ENCODE results near the gene FOXP1. TPM values are rescaled to one million over a fixed set of nuclear protein-coding genes. Genes with fewer than 3 reads are reported as not detected.

Gene FOXP1
- polyA plus RNA-seq, 1 donor (not counting 4 experiments of a cell fraction or from before 2014, with no cell fraction given): 14.6 TPM

- dilution Hi-C loops (cut with MboI; ENCODE audit: extremely low pct_ligation_motif_present, low sequenced_read_pairs): no loop called here
- H3K9ac ChIP-seq (ENCODE audit: control insufficient read depth, extremely low read depth, insufficient read depth, low read length): no peak overlapping the region
- H2AFZ ChIP-seq (ENCODE audit: control insufficient read depth, low read length): no peak overlapping the region
- H3K4me1 ChIP-seq (ENCODE audit: control insufficient read depth, extremely low read depth, insufficient read depth, low read length): no peaks in the 10 kb centered on the region
- H4K20me1 ChIP-seq (ENCODE audit: control insufficient read depth, extremely low read depth, insufficient read depth, low read length): no peaks in the 10 kb centered on the region
- H3K9me1 ChIP-seq (ENCODE audit: control insufficient read depth, extremely low read depth, insufficient read depth, low read length): no peaks in the 10 kb centered on the region
- no peak for FAIRE-seq
- no peaks in the 10 kb centered on the region for H3K79me2 ChIP-seq (ENCODE audit: control insufficient read depth, insufficient read depth, low read length)
- no peak overlapping the region for H3K4me2 ChIP-seq (ENCODE audit: control insufficient read depth, extremely low read depth, insufficient read depth, low read depth, low read length)
- no peak overlapping the region for H3K27ac ChIP-seq (ENCODE audit: control insufficient read depth, insufficient read depth, low read length)
- DNase-seq (ENCODE audit: low read depth, low spot score): no peak
- H3K27me3 ChIP-seq (ENCODE audit: control insufficient read depth, extremely low read depth, insufficient read depth, low read length): no peaks in the 10 kb centered on the region
- no peaks in the 10 kb centered on the region for H3K36me3 ChIP-seq (ENCODE audit: control insufficient read depth in 2 of 2, extremely low read depth in 1 of 2, insufficient read depth in 2 of 2, low read length in 2 of 2)
- TF ChIP-seq CTCF (optimal IDR thresholded peaks at IDR 0.05 in 1 of 3, IDR thresholded peaks at IDR 0.05 in 1 of 3, conservative IDR thresholded peaks at IDR 0.05 in 1 of 3; ENCODE audit: extremely low read depth in 1 of 3, insufficient read depth in 2 of 3, low read length in 3 of 3): no peak
- no peak for TF ChIP-seq EZH2 (IDR thresholded peaks at IDR 0.05; ENCODE audit: low read length)
- H3K9me3 ChIP-seq (ENCODE audit: control insufficient read depth, low read depth, low read length): no peaks in the 10 kb centered on the region
- H3K4me3 ChIP-seq (ENCODE audit: control insufficient read depth in 2 of 3, extremely low read depth in 1 of 3, insufficient read depth in 2 of 3, low read depth in 1 of 3, low read length in 3 of 3): no peak overlapping the region
Observed at GRCh38 chr3:71140477-71140876, 443.1 kb downstream of the FOXP1 start.

- H3K36me3 ChIP-seq (ENCODE audit: control insufficient read depth in 2 of 2, extremely low read depth in 1 of 2, insufficient read depth in 2 of 2, low read length in 2 of 2): no peaks in the 10 kb centered on the region
- H3K4me1 ChIP-seq (ENCODE audit: control insufficient read depth, extremely low read depth, insufficient read depth, low read length): no peaks in the 10 kb centered on the region
- no peaks in the 10 kb centered on the region for H3K9me3 ChIP-seq (ENCODE audit: control insufficient read depth, low read depth, low read length)
- H3K27ac ChIP-seq (ENCODE audit: control insufficient read depth, insufficient read depth, low read length): no peak overlapping the region
- H3K4me2 ChIP-seq (ENCODE audit: control insufficient read depth, extremely low read depth, insufficient read depth, low read depth, low read length): no peak overlapping the region
- no peaks in the 10 kb centered on the region for H3K27me3 ChIP-seq (ENCODE audit: control insufficient read depth, extremely low read depth, insufficient read depth, low read length)
- no peak for TF ChIP-seq CTCF (optimal IDR thresholded peaks at IDR 0.05 in 1 of 3, IDR thresholded peaks at IDR 0.05 in 1 of 3, conservative IDR thresholded peaks at IDR 0.05 in 1 of 3; ENCODE audit: extremely low read depth in 1 of 3, insufficient read depth in 2 of 3, low read length in 3 of 3)
- TF ChIP-seq EZH2 (IDR thresholded peaks at IDR 0.05; ENCODE audit: low read length): no peak
- no peak overlapping the region for H3K9ac ChIP-seq (ENCODE audit: control insufficient read depth, extremely low read depth, insufficient read depth, low read length)
- dilution Hi-C loops (cut with MboI; ENCODE audit: extremely low pct_ligation_motif_present, low sequenced_read_pairs): no loop called here
- H4K20me1 ChIP-seq (ENCODE audit: control insufficient read depth, extremely low read depth, insufficient read depth, low read length): no peaks in the 10 kb centered on the region
- no peaks in the 10 kb centered on the region for H3K9me1 ChIP-seq (ENCODE audit: control insufficient read depth, extremely low read depth, insufficient read depth, low read length)
- no peak overlapping the region for H2AFZ ChIP-seq (ENCODE audit: control insufficient read depth, low read length)
- H3K79me2 ChIP-seq (ENCODE audit: control insufficient read depth, insufficient read depth, low read length): no peaks in the 10 kb centered on the region
- FAIRE-seq (no peak), DNase-seq (ENCODE audit: low read depth, low spot score) (no peak)
- no peak overlapping the region for H3K4me3 ChIP-seq (ENCODE audit: control insufficient read depth in 2 of 3, extremely low read depth in 1 of 3, insufficient read depth in 2 of 3, low read depth in 1 of 3, low read length in 3 of 3)
Observed at GRCh38 chr3:71139496-71139895, 444.0 kb downstream of the FOXP1 start.

Measured in keratinocyte (primary cell).